Pancreas (tissue), 10 donors: ENCODE data around the gene RHOU. TPM values are rescaled to one million over a fixed set of nuclear protein-coding genes. Genes with fewer than 3 reads are reported as not detected.
A peak's percentile ranks its signal among the peaks of the same experiment; 100 is the strongest.

Source experiments
- ATAC-seq, 4 donors: fragments of 200-7000 bp; cut with Tn5 transposase; one replicate each; pipeline versions ENCODE4 v1.8.0 to v1.9.1; 2020; ENCODE audit warnings: mild to moderate bottlenecking in 4 of 4, moderate library complexity in 4 of 4
- DNase-seq, 6 donors: peaks; one replicate each; pipeline ENCODE4 v3.0.0-alpha.2; 2020
- FAIRE-seq: peaks from 2 replicates; lab custom pipeline; 2012; peaks lifted over from hg19 to GRCh38; lab: Jason Lieb, UNC
- H3K27ac ChIP-seq, 4 donors: fragments of 200-600 bp; sonication (generic); 1 replicate in 3 of 4; 2 replicates in 1 of 4; pipeline versions ENCODE4 v1.5.0 to v1.8.0; 2020
- H3K27me3 ChIP-seq, 4 donors: fragments of 200-600 bp; one replicate each; pipeline ENCODE4 v1.8.0; 2021
- H3K36me3 ChIP-seq, 3 donors: fragments of 200-600 bp; sonication (generic) in 1 of 3; one replicate each; pipeline versions ENCODE4 v1.5.0 to v1.8.0; 2020 to 2021
- H3K4me1 ChIP-seq, 3 donors: fragments of 200-600 bp; one replicate each; pipeline ENCODE4 v1.8.0; 2021
- H3K4me3 ChIP-seq, 4 donors: fragments of 200-600 bp; sonication (generic) in 2 of 4; one replicate each; pipeline versions ENCODE4 v1.5.0 to v1.8.0; 2020 to 2021
- H3K9me3 ChIP-seq, 4 donors: fragments of 200-600 bp; one replicate each; pipeline ENCODE4 v1.8.0; 2021
- CTCF ChIP-seq, 4 donors: fragments of 200-600 bp; sonication (generic) in 3 of 4; IDR thresholded peaks; one replicate each; pipeline versions ENCODE4 v1.5.0 to v1.8.0; 2021; ENCODE audit warnings: antibody characterized with exemption in 4 of 4
- WGBS, 2 donors: extraction: QIAGEN DNeasy Blood & Tissue Kit; methylation state at CpG; one replicate each; pipeline ENCODE4 v1.1.7; 2013; 5-methylcytosine and 5-hydroxymethylcytosine counted together
- intact Hi-C, 3 donors: fragments of 100-400 bp; cut with DNase I; formaldehyde crosslinking; loops; one replicate each; pipeline versions ENCODE4 v1.11.1 to v1.14.2; 2022
- polyA plus RNA-seq, 2 donors: library from polyadenylated mRNA; stranded (reverse); fragments of 200-250 nt; gene quantifications; one replicate each; pipeline ENCODE4 v1.2.3, GENCODE V29; 2013
- total RNA-seq, 6 donors: library from RNA; stranded (reverse); fragmentation: NEBNext Ultra II Directional in 4 of 6; extraction: Animal tissue kit (Norgen Biotek cat#: 25700) in 4 of 6; gene quantifications; one replicate each; pipeline versions ENCODE4 v1.2.1 to v1.2.4, GENCODE V29; 2021 to 2023
- donor health status: healthy with polysubstance abuse.
- donor health status: DM: no; HTN: no; CAD: no; lungs with moderate emphysema.
- donor health status: DM: no; HTN: no; CAD: no.
- donor health status: control.
- donor health status: control.
- donor health status: Bipolar disorder and iron deficiency.
- donor health status: DM: yes; HTN: yes; CAD: no.
- donor health status: DM: no; HTN: no; CAD: no.
- donor health status: DM: no; HTN: no; CAD: no.
- donor health status: DM: yes; HTN: yes; CAD: no.

Gene RHOU
- total and polyA plus RNA-seq, 8 donors: 5.4 to 14.1 (median 9.8) TPM

GRCh38 chr1:228766788-228767187 is 31.5 kb downstream of the RHOU start:
- Histone ChIP-seq H3K27me3 (no peaks in the 10 kb centered on the region), H3K27ac (no peak overlapping the region), H3K4me3 (no peak overlapping the region), H3K4me1 (no peaks in the 10 kb centered on the region), H3K36me3 (no peaks in the 10 kb centered on the region), H3K9me3 (no peaks in the 10 kb centered on the region)
- DNase-seq: no peak
- intact Hi-C loops: no loop called here
- no peak for FAIRE-seq
- WGBS, 2 donors: 89 to 94% methylated on average over 3 of the region's 3 CpGs
- no peak for ATAC-seq
- no peak for TF ChIP-seq CTCF (IDR thresholded peaks at IDR 0.05)

DNA sequence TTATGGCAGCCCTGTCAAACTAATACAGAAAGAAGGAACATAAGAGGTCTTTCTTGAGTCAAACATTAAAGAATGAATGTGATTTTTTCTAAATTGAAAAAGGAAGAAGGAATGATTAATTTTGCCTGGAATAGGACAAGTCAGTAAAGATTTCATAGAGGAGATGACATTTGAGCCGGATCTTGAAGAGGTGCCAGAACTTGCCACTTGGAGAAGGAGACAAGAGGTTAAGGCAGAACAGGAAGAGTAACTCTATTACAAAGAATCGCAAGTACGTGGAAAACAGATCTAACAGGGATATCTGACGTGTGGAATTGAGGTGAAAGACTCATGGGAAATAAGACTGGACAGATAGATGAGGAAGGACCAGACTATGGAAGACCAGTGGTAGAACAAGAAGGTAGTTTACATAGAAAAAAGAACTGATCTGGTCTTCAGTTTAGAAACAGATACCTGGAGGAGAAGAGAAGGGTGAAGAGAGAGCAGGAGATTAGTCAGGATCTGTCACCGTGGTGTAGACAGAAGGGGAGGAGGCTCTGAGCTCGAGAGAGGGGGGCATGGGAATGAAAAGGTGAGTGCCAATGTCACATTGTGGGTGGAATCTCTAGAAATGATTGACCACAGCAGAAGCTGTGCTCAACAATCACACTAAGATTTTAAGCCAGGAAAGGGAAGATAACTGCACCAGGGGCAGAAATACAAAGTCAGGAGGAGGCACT is 32.5 kb downstream of the RHOU start:
- 36% methylated on average over 6 of the region's 6 CpGs for WGBS, 2 donors
- Histone ChIP-seq H3K4me1 (no peaks in the 10 kb centered on the region), H3K27me3 (no peaks in the 10 kb centered on the region), H3K9me3 (no peaks in the 10 kb centered on the region), H3K4me3 (no peak overlapping the region), H3K27ac (no peak overlapping the region), H3K36me3 (no peaks in the 10 kb centered on the region)
- no peak for TF ChIP-seq CTCF (IDR thresholded peaks at IDR 0.05)
- DNase-seq (no peak), ATAC-seq (peak in 2 of 4 donors; percentile 54 to 63), FAIRE-seq (no peak)
- intact Hi-C loops: no loop called here

- H3K36me3 ChIP-seq: no peaks in the 10 kb centered on the region
- no peaks in the 10 kb centered on the region for H3K4me1 ChIP-seq
- no peak for TF ChIP-seq CTCF (IDR thresholded peaks at IDR 0.05)
- no peak for FAIRE-seq
- peak in 2 of 4 donors; percentile 22 to 44 for ATAC-seq
- intact Hi-C loops: no loop called here
- no peaks in the 10 kb centered on the region for H3K27me3 ChIP-seq
- H3K9me3 ChIP-seq: no peaks in the 10 kb centered on the region
- H3K4me3 ChIP-seq: no peak overlapping the region
- H3K27ac ChIP-seq: no peak overlapping the region
- 60 to 66% methylated on average over 12 of the region's 12 CpGs for WGBS, 2 donors
- no peak for DNase-seq
Measured at GRCh38 chr1:228768355-228769000, 33.2 kb downstream of the RHOU start.

- no peak for DNase-seq
- no peak for TF ChIP-seq CTCF (IDR thresholded peaks at IDR 0.05)
- intact Hi-C loops: no loop called here
- H3K36me3 ChIP-seq: no peaks in the 10 kb centered on the region
- no peak for ATAC-seq
- no peaks in the 10 kb centered on the region for H3K9me3 ChIP-seq
- no peaks in the 10 kb centered on the region for H3K4me1 ChIP-seq
- no peak overlapping the region for H3K27ac ChIP-seq
- FAIRE-seq: no peak
- no peaks in the 10 kb centered on the region for H3K27me3 ChIP-seq
- WGBS, 2 donors: 54 to 58% methylated on average over 5 of the region's 5 CpGs
- no peak overlapping the region for H3K4me3 ChIP-seq
Measured at GRCh38 chr1:228770779-228771223, 35.5 kb downstream of the RHOU start.
